ENCODE measurements around the gene GPX4. TPM values are rescaled to one million over a fixed set of nuclear protein-coding genes. Genes with fewer than 3 reads are reported as not detected.

The GPX4 gene
- total RNA-seq, 1 donor: 162 TPM

- Histone ChIP-seq H3K4me3 (ENCODE audit: low read length) (no peak overlapping the region), H3K27me3 (ENCODE audit: insufficient read depth, low read length) (no peaks in the 10 kb centered on the region), H3K4me1 (ENCODE audit: insufficient read depth, low read length) (peaks cover 88% of the 10 kb centered on the region), H3K9me3 (ENCODE audit: low read depth, low read length) (no peaks in the 10 kb centered on the region)
Observed at GRCh38 chr19:1076046-1076386, 27.8 kb upstream of the GPX4 start.

- Histone ChIP-seq H3K9me3 (ENCODE audit: low read depth, low read length) (no peaks in the 10 kb centered on the region), H3K4me3 (ENCODE audit: low read length) (peak overlapping the region; percentile 40), H3K27me3 (ENCODE audit: insufficient read depth, low read length) (no peaks in the 10 kb centered on the region), H3K4me1 (ENCODE audit: insufficient read depth, low read length) (peaks cover 92% of the 10 kb centered on the region)
Observed at GRCh38 chr19:1076951-1077350, 26.8 kb upstream of the GPX4 start.

- H3K27me3 ChIP-seq (ENCODE audit: insufficient read depth, low read length): no peaks in the 10 kb centered on the region
- H3K4me1 ChIP-seq (ENCODE audit: insufficient read depth, low read length): peaks cover 86% of the 10 kb centered on the region
- no peaks in the 10 kb centered on the region for H3K9me3 ChIP-seq (ENCODE audit: low read depth, low read length)
- H3K4me3 ChIP-seq (ENCODE audit: low read length): no peak overlapping the region
Observed at GRCh38 chr19:1079566-1080111, 24.2 kb upstream of the GPX4 start.

GRCh38 chr19:1080360-1081161 lies 23.2 kb upstream of the GPX4 start:
- Histone ChIP-seq H3K9me3 (ENCODE audit: low read depth, low read length) (no peaks in the 10 kb centered on the region), H3K27me3 (ENCODE audit: insufficient read depth, low read length) (no peaks in the 10 kb centered on the region), H3K4me3 (ENCODE audit: low read length) (no peak overlapping the region), H3K4me1 (ENCODE audit: insufficient read depth, low read length) (peaks cover 85% of the 10 kb centered on the region)

GRCh38 chr19:1081301-1082164 lies 22.3 kb upstream of the GPX4 start:
- H3K4me1 ChIP-seq (ENCODE audit: insufficient read depth, low read length): peaks cover 85% of the 10 kb centered on the region
- no peaks in the 10 kb centered on the region for H3K27me3 ChIP-seq (ENCODE audit: insufficient read depth, low read length)
- no peak overlapping the region for H3K4me3 ChIP-seq (ENCODE audit: low read length)
- no peaks in the 10 kb centered on the region for H3K9me3 ChIP-seq (ENCODE audit: low read depth, low read length)

GRCh38 chr19:1082165-1082927 lies 21.4 kb upstream of the GPX4 start:
- Histone ChIP-seq H3K9me3 (ENCODE audit: low read depth, low read length) (no peaks in the 10 kb centered on the region), H3K27me3 (ENCODE audit: insufficient read depth, low read length) (no peaks in the 10 kb centered on the region), H3K4me3 (ENCODE audit: low read length) (no peak overlapping the region), H3K4me1 (ENCODE audit: insufficient read depth, low read length) (peaks cover 85% of the 10 kb centered on the region)

GRCh38 chr19:1082928-1083816 lies 20.6 kb upstream of the GPX4 start:
- H3K27me3 ChIP-seq (ENCODE audit: insufficient read depth, low read length): no peaks in the 10 kb centered on the region
- peaks cover 85% of the 10 kb centered on the region for H3K4me1 ChIP-seq (ENCODE audit: insufficient read depth, low read length)
- no peak overlapping the region for H3K4me3 ChIP-seq (ENCODE audit: low read length)
- no peaks in the 10 kb centered on the region for H3K9me3 ChIP-seq (ENCODE audit: low read depth, low read length)

- Histone ChIP-seq H3K4me3 (ENCODE audit: low read length) (no peak overlapping the region), H3K9me3 (ENCODE audit: low read depth, low read length) (no peaks in the 10 kb centered on the region), H3K4me1 (ENCODE audit: insufficient read depth, low read length) (peaks cover 90% of the 10 kb centered on the region), H3K27me3 (ENCODE audit: insufficient read depth, low read length) (no peaks in the 10 kb centered on the region)
Observed at GRCh38 chr19:1084024-1084868, 19.5 kb upstream of the GPX4 start.

- no peaks in the 10 kb centered on the region for H3K27me3 ChIP-seq (ENCODE audit: insufficient read depth, low read length)
- peaks cover 87% of the 10 kb centered on the region for H3K4me1 ChIP-seq (ENCODE audit: insufficient read depth, low read length)
- H3K4me3 ChIP-seq (ENCODE audit: low read length): no peak overlapping the region
Observed at GRCh38 chr19:1085053-1085658, 18.6 kb upstream of the GPX4 start.

GRCh38 chr19:1085676-1086442 lies 17.9 kb upstream of the GPX4 start:
- Histone ChIP-seq H3K4me3 (ENCODE audit: low read length) (no peak overlapping the region), H3K27me3 (ENCODE audit: insufficient read depth, low read length) (no peaks in the 10 kb centered on the region), H3K4me1 (ENCODE audit: insufficient read depth, low read length) (peaks cover 84% of the 10 kb centered on the region), H3K9me3 (ENCODE audit: low read depth, low read length) (no peaks in the 10 kb centered on the region)

More at GRCh38 chr19:1085053-1085658, 18.6 kb upstream of the GPX4 start:
- H3K9me3 ChIP-seq (ENCODE audit: low read depth, low read length): no peaks in the 10 kb centered on the region

- H3K9me3 ChIP-seq (ENCODE audit: low read depth, low read length): no peaks in the 10 kb centered on the region
- H3K4me3 ChIP-seq (ENCODE audit: low read length): no peak overlapping the region
- H3K27me3 ChIP-seq (ENCODE audit: insufficient read depth, low read length): no peaks in the 10 kb centered on the region
- peaks cover 80% of the 10 kb centered on the region for H3K4me1 ChIP-seq (ENCODE audit: insufficient read depth, low read length)
Observed at GRCh38 chr19:1086613-1087012, 17.2 kb upstream of the GPX4 start.

- Histone ChIP-seq H3K9me3 (ENCODE audit: low read depth, low read length) (no peaks in the 10 kb centered on the region), H3K4me3 (ENCODE audit: low read length) (no peak overlapping the region), H3K27me3 (ENCODE audit: insufficient read depth, low read length) (no peaks in the 10 kb centered on the region), H3K4me1 (ENCODE audit: insufficient read depth, low read length) (peaks cover 70% of the 10 kb centered on the region)
Observed at GRCh38 chr19:1087813-1088415, 15.9 kb upstream of the GPX4 start.
